NCI-H1694 treated with DMSO at 0.1 percent for 48 hours (cell line): ENCODE results near the gene NHSL1.
"Not testable (repeated sequence)": the region's sequence is repeated elsewhere in the genome, so short reads cannot be mapped to it uniquely, and the experiment has no call there.

ENCODE experiments used
- DNase-seq: peaks from one replicate; lab custom pipeline; 2025; lab: John Stamatoyannopoulos, UW

Gene NHSL1

DNA sequence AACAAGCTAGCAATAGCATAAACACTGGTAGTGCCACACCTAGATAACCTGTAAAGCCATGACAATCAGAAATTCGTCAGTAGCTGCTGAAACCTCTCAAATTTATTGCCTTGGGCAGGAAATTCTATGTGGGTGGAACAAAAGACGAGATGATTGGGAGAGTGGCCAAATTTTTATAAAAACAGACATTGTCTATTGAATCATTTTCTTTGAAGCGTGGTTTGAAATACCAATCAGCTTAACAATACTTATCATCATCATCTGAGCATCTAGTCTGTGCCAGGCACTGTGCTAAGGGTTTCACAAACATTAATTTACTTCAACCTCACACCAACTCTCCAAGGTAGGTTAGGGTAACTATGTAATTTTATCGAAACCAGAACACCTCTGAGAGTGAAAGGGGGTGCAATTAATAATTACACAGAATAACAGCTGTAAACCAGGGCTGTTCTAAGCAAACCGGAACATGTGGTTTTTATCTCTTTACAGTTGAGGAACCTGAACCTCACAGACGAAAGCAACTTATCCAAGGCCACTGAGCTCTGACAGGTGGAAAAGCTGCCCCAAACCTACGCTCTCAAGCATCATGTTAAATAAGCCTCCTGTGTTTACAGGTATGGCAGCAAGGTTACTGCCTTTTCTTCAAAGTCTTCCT lies 43.4 kb downstream of the NHSL1 start:
- DNase-seq = no peak

DNA sequence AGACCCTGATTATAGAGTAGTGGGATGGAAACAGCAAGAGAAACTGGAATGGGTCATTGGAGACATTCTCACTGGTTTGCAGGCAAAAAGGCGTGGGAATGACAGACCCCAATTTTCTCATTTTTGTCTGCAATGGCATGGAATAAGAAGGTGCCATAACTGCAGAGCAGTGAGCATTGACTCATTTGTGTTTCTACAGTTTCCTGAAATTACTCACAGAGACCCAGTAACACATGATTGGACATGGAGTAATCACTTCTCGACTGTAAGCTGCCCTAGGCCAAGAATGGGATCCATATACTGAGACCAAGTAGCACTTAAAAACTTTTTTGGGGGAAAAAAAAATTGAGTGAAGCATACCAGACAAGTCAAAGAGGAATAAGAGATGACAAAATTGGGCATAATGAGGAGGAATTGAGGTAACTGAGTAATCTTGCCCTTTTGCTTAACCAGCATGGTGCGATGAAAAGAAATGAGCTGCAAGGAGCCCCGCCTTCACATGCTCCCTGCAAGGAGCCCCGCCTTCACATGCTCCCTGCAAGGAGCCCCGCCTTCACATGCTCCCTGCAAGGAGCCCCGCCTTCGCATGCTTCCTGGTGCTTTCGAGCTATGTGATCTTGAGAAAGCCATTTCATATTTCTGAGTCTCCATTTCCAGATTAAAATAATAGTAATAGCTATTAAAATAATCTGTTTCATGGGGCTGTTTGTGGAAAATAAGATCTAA lies 44.1 kb downstream of the NHSL1 start:
- DNase-seq = no peak

DNA sequence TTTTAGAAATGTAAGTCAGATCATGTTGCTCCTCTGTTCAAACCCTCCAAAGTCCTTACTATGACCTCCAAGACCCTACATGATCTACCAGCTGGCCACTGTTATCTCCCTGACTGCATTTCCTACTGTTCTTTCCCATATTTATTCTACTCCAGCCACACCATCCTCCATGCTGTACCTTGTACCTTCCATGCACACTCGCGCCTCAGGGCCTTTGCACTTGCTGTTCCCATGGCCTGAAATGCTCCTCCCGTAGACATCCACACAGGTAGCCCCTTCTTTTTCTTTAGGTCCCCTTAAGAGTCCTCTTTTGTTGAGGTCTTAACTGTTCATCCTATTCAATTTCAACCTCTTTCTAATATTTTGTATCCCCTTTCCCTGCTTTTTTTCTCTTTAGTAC lies 48.3 kb downstream of the NHSL1 start:
- DNase-seq = no peak

DNA sequence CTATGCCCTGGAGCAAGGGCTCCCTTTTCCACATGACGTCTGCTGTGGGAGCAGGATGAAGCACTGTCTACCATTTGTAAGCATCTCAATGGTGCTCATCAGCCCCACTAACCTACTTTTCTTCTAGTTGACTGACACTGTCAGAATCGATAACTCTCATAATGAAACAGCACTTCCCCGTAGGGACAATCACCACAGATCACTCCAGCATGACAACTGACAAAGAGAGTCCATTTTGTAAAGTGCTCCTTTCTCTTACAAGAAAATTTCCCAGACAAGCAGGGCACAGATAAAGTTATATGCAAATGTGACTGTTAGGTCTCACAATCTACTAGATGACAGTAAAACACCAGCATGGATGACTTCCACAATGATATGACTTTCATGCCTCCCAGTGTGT lies 48.8 kb downstream of the NHSL1 start:
- no peak for DNase-seq

DNA sequence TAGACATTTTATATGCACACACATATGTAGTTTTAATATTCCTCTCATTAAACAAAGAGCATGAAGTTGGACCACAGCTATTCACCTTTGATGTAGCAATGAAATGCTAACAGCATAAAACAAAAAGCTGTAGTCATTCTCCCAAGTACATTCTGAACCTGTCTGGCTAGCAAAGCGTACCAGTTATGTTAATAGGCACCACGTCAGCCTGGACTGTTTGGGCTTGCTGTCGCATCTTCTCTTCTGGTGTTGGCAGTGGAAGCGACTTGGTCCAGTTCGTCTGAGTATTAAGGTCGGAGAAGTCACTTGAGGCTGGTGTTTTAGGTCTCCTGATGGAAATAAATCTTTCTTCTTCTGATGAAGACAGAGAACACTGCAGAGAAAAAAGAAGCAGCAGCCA lies 52.5 kb downstream of the NHSL1 start:
- DNase-seq = no peak

DNA sequence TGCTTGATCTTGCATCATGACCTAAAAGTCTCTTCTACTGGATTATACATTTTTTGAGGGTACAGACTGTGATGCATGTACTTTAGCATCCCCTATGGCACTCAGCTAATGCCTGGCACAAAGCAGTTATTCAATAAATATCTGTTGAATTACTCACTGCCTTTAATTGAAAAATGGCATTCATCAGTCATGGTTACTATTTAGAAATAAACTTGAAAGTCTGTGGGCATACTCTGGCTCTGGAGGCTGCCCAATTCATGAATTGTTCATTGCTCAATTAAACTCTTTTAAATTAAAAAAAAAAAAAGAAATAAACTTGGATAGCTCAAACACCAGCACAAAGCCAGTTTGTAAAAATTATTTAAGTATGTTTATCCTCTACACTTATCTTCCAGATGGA lies 55.3 kb downstream of the NHSL1 start:
- DNase-seq = no peak

DNA sequence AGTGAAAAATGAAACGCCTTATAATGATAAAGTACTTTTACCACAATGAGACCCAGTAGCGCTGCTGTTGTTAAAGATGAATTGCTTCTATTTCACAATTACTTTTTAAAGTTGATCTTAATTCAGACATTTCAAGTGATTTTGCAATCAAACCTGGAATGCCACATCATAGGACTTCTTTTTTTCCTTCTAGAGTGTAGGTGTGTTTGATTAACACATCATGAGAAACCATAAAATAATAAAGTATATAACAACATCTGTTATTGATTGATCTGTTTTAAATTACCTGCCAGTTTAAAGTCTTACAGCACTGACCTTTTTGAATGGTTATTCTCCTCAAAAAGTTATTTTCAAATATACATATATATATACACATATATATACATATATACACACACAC lies 56.6 kb downstream of the NHSL1 start:
- no peak for DNase-seq

DNA sequence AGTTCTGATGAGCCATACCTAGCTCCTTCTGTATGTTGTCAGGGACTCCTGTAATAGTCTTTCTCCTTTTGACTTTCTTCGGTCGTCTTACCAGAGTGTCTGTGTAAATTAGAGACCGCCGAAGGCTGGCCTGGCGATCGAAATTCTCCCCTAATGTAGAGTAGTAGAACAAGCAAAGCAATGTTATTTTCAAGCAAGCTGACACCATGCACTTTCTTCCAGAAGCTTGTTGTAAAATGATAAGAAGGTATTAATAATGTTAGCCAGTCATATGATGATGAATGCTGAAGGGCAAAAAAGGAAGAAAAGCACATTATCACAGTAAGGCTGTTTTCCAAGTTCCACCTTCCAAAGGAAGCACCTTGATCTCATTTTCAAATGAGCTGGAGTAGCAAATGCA lies 57.3 kb downstream of the NHSL1 start:
- DNase-seq = no peak

DNA sequence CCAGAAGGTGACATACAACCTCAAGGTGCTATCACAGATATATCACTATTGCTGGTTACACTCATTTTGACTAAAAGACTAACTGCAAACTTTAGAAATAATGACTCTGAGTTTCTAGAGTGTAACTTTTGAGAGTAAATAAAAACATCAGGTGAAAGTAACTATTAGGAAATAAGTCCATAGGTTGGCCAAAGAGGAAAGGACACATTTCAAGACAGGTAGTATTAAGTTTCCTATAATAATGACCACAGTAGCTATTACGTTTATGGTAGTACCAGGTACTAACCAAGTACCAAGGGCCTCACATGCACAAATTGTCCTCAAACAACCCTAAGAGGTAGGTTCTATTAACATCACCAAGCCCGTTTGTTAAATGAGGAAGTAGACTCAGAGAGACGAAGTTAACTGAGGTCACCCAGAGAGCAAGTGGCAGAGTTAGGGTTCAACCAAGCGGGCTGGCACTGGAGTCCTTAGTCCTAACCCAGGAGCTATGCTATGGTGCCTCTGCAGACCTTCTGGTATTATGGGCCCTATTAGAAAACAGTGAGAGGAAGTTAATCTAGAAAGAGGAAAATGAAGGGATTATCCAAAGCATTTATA lies 58.4 kb downstream of the NHSL1 start:
- no peak for DNase-seq

DNA sequence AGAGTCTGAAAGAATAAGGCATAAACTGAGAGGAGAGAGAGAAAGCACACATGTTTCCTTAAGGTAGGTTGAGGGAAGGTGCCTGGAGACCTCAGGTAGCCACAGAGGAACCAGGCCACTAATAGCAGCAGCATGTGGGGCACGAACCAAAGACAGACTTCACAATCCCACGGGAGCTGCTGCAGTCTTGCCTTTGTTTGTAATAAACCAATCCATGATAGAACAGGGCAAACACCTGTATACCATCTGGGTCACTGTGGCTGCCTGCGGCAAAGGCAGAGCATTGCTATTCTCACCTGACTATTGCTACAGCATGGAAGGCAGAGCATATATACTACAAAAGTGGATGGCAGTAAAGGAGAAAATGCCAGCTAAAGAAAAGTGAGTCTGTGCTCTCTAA lies 59.0 kb downstream of the NHSL1 start:
- DNase-seq = no peak

DNA sequence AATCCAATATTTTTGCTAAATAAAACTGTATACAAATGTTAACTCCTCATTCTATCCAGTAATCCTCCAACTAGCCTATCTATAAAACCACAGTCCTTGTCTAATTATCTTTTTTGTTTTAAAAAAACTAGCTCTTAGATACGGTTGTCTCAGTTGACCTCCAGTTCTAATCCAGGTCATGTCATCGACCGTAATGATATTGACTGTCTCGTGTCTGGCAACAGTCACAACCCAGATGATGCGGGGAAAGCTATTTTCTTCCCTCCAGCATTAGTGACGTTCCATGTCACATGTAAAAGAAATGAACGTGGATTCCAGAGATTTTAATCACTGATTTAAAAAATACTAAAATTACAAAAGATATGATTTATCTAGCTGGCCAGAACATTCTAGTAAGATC lies 59.7 kb downstream of the NHSL1 start:
- no peak for DNase-seq

DNA sequence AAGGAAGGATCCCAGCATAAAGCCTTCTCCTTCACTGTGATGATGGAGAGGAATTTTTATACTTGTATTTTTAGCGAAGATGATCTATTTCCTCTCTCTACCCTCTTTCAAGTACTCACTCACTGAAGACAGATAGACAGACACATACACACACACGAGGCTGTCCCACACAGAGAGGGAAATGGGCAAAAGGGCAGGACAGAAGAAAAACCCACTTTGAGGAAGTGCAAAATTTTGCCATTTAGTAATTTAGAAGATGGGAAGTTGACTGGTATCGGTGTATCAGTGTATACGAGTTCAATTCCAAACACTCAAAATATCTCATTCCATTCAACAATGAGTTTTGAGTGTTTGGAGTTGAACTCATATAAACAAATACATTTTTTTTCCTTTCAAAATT lies 64.4 kb downstream of the NHSL1 start:
- no peak for DNase-seq

DNA sequence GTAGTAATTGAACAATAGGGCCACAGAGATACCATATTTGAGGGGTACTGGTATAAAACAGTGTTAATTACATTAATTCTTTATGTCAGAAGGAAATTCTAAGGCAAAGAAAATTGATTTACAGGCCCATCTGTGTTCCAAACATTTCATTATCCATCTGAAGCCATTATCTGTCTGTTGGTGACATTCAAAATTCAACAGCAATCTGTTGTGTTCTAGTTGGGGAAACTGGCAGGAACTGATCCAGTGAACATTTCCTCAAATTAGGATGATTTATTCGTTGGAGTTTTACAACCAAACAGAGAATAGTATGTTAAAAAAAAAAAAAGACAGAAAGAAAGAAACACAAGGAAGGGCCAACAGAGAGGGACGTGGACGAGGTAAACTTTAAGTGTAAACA lies 65.2 kb downstream of the NHSL1 start:
- no peak for DNase-seq

DNA sequence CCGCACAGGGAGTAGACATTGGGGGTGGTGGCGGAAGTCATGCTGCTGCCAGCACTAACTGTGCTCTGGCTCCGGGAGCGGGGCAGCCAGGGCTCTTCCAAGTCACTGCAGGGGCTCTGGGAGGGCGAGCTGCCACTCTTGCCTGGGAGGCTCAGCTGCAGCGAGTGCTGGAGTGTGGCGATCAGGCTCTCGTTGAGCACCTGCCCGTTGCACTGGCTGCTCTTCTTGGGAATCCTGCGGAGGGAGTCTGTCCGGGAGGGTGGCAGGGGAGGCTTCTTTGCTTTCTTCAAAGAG lies 67.3 kb downstream of the NHSL1 start:
- DNase-seq = no peak

DNA sequence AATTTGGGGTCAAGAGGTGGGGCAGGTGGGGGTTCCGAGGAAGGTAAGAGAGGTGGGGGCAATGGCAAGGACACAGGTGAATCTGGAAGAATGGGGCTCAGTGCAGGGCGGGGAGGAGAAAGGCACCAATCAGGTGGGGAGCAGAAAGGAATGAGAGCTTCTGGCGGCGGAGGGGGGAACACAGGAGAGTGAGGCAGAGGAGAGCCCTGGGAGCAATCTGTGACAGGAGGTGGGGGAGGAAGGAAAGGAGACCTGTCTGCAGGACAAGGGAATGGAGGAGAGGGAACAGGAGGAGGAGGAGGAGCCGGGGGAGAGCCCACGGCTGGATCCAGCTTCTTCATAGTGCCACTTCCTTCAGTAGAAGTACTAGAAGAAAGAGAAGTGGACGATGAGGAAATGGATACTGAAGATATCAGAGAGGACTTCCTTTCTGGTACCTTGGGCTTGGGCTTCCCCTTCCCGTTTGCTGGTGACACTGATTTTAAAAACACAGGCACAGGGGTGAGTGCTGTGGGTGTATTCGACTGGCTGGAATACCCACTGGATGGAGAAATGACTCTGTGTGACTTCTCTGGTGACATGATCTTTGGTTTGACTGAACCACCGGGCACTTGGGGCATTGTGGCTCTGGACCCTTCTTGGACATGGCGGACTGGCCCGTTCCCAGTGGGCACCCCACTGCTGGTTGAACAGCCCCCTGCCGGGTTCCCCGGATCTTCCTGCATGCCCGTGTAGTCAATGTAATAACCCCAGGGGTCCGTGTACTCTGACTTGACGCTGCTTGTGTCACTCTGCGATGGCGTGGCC lies 67.8 kb downstream of the NHSL1 start:
- no peak for DNase-seq

DNA sequence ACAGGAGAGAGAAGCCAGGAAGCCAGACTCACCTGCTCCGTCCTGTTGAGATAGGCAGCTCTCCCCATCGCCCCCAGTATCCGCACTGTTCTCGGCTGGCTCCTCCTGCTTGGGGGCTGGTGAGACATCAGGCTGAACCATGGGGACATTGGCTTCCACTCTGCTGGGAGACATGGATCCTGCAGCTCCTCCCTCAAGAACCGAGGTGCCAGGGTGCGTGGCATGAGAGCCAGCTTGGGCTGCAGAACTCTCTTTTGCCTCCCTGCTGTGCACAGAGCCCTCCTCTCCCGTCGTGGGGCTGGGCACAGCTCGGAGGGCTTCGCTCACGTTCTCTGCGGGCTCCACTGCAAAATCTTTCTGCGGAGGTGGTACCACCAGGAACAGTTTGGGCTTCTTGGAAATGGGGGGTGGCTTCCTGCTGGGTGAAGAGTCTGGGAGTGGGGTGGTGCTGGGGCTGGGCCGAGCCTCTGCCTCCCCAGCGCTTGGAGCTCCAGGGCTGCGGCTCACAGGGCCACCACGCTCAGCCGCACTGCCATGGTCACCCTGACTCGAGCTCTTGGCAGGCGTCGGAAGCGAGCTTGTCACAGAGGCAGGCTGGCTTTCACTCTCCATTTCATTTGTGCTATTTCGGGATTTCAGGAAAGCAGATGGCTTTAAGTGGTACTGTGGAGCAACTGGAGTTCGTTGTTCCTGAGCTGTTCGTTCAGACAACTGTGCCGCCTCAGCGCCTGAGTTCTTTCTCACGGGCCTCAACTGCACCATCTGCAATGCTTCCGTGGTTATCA lies 68.7 kb downstream of the NHSL1 start:
- DNase-seq = peak; percentile 56

DNA sequence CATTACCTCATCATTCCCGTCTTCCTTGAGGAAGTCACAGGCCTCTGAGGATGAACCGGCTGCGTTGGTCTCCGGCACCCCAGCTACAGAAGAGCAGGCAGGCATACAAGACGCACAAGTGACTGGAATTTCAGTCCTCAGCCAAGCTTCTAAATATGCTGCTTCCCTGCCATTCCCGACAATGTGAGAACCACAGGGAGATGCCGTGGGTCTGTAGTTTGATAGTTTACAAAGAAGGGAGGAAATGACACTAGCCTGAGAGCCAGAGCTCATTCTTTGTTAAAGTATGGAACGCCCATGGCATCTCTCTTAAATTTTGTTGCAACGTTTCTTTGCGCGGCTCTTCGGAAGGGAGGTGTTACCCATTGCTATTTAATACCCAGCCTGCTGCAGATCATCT lies 69.5 kb downstream of the NHSL1 start:
- no peak for DNase-seq

DNA sequence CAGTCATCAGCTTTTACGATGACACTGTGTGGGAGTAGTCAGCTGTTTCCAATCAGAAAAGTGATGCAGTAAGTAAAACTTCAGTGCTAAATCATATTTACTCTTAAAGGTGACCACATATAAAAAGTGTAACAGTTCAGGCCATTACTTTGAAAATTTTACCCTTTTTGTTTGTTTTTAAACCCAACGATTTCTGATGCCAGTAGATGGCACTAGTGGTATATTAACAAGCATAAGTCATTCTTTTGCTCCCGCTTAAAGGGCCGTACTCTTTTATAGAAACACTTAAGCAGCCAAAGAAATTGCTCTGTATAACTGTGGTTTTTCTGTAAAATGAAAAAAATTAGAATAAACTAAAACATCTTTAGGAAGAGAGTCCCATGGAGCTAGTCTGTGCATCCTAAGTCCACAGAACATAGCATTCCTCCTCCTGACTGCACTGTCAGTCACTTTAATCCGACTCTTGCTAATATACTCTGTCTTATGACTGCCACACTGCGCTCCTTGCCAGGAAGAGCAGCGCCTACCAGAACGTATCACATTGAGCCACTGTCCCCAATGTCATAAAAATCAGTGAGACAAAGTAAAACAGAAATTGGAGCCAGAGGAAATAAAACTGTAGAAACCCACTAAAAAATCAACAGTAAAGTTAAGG lies 70.2 kb downstream of the NHSL1 start:
- peak; percentile 55 for DNase-seq

DNA sequence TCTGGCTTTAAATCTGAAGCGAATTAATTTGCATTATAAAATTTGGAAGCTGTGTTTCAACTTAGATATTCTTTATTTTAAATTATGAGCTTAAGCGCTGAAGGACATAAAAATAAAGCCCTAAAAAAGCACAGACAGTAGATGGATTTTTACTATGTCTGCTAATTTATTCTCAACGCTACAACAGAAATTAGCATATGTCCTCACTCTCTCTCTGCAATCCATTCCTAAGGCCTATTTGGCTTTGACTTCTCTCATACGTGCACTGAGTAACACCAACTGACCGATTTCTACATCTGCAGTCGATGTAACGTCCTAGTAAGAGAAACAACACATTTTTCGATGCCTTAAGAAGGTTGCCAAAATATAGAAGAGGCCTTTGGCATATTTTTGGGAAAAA lies 71.6 kb downstream of the NHSL1 start:
- no peak for DNase-seq

DNA sequence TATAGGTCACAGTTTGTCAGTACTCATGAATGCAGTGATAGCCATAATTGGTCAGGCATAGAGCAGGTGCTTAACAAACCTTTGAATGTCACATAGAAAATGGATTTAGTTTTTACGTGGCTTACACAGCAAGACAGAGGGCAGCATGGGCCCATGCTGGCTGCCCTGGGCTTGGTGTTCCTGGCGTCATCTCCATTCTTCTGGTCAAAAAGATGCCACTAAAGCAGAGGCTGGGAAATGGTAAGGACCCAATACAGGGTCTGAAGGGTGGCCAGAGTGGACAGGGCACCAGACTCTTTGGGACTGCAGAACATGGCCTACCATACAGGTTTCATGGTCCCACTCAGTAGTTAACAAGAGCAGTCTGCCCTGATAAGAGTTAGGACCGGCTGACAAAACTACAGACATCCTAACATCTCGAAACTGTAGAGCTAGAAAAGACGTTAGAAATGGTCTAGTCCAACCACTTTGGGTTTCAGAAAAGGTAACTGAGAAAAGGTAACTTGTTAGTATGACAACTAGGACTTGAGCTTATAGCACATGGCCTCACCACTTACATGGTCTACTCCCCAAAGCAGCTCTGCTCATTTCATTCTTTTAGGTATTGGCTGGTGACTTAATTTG lies 72.7 kb downstream of the NHSL1 start:
- DNase-seq = no peak

DNA sequence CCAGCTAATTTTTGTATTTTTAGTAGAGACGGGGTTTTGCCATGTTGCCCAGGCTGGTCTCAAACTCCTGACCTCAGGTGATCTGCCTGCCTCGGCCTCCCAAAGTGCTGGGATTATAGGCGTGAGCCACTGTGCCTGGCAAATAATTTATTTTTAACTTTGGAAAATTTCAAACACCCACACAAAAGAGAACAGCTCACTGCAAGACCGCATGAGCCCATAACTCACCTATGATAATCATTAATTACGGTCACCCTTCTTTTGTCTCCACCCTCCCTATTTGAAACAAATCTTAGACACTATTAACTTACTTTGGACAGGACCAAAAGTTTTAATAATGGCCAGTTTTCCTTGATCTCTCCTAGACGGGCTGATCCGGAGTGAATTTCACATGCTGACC lies 74.0 kb downstream of the NHSL1 start:
- not testable (repeated sequence) for DNase-seq
